NCI-H146 (cell line): ENCODE data around the gene TEP1.
"Not testable (repeated sequence)": the region's sequence is repeated elsewhere in the genome, so short reads cannot be mapped to it uniquely, and the experiment has no call there.

Source experiments
- DNase-seq: peaks from one replicate; lab custom pipeline; 2025; lab: John Stamatoyannopoulos, UW

The TEP1 gene

DNA sequence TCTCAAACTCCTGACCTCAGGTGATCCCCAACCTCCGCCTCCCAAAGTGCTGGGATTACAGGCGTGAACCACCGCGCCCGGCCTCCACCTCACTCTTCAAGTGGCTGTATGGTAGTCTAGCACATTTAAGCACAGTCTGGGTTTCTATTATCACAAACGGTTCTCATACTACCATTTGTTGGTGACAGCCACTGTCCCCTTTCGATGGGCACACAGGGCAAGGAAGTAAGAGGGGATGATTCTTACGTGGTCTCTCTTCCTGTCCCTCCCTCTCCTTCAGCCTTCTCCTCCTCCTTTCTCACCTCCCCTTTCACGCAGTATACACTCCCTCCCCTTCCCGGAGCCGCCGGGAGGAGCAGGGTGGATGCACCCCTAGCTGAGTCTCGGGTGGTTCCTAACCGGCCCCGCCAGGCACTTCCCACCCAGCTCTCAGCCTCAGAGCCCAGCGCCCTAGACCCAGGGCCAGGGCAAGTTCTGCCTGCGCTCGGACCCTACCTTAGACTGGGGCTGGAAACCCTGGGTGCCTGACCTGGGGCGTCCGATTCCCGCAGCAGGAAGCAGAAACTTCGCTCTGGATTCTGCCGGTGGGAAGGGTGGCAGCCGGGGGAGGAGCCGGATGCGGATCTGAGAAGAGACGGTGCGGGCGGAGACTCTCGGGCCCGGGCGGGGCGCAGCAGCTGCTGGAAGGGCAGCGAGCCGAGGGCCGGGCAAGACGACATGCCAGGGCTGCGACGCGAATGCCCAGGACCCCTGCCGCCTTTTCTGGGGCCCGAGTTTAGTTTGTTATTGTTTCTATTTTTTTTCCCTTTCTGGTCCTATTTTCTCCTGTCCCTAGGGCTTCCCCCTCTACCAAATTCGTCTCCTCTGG is at the start of gene TEP1:
Gene TEP1, minus strand, starts transcription at position 626 of the 868 bp plus-strand sequence. CDS start 5,062 bp downstream, outside the sequence.
- peak; percentile 84 for DNase-seq

DNA sequence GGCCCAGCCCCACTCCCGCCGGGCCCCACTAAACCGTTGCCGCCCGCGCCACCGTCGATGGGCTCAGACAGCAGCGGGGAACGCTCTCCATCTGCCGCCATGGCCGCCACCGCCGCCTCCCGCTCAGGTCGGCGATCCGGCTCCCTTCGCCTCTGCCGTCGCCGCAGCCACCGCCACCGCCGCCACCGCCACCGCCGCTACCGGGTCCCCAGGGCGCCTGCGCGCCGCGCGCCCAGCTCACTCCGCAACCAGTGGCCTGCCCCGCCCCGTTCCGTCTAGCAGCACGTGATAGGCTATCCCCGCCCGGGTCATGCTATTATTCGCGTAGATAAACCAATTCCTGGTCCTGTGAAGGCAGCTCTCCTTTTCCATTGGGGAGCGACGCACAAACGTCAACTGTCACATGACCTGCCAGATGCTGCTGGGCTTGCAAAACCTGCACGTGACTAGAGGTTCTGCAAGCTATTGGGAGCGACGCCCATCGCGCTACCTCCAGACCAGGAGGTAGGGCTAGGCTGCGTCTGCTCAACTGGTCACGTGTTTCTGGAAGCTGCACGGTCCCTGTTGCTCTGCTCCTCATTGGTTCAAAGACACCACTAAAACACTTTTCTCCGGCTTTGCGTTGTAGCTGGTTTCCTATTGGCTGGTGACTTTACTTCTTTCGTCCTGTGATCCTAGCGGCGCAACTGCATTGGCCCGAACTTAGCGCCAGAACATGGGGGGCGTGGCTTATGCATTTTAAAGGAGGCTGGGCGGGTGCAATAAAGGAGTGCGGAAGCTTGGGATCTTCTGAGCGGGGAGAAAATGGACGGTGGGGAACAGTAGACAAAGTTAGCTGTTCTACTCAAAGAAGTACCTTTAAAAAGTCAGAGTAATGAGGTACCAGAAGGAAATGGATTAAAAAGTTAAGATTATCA is 48.2 kb upstream of the TEP1 start, which contains the start of gene PIP4P1:
Gene PIP4P1, minus strand, starts transcription at position 210 of the 917 bp plus-strand sequence. Its CDS starts 109 bp downstream, at position 101.
- peak; percentile 100 for DNase-seq

GRCh38 chr14:20460458-20461224 is 47.3 kb upstream of the TEP1 start:
- peak; percentile 71 for DNase-seq

- no peak for DNase-seq
Measured at GRCh38 chr14:20458031-20458789, 44.9 kb upstream of the TEP1 start.

DNA sequence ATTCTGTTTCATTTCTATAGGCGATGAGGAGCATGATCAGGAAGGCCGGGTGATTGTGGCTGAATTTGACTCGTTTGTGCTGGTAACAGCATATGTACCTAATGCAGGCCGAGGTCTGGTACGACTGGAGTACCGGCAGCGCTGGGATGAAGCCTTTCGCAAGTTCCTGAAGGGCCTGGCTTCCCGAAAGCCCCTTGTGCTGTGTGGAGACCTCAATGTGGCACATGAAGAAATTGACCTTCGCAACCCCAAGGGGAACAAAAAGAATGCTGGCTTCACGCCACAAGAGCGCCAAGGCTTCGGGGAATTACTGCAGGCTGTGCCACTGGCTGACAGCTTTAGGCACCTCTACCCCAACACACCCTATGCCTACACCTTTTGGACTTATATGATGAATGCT is 43.7 kb upstream of the TEP1 start:
- DNase-seq: no peak

- peak; percentile 84 for DNase-seq
Measured at GRCh38 chr14:20455355-20456300, 42.3 kb upstream of the TEP1 start.

DNA sequence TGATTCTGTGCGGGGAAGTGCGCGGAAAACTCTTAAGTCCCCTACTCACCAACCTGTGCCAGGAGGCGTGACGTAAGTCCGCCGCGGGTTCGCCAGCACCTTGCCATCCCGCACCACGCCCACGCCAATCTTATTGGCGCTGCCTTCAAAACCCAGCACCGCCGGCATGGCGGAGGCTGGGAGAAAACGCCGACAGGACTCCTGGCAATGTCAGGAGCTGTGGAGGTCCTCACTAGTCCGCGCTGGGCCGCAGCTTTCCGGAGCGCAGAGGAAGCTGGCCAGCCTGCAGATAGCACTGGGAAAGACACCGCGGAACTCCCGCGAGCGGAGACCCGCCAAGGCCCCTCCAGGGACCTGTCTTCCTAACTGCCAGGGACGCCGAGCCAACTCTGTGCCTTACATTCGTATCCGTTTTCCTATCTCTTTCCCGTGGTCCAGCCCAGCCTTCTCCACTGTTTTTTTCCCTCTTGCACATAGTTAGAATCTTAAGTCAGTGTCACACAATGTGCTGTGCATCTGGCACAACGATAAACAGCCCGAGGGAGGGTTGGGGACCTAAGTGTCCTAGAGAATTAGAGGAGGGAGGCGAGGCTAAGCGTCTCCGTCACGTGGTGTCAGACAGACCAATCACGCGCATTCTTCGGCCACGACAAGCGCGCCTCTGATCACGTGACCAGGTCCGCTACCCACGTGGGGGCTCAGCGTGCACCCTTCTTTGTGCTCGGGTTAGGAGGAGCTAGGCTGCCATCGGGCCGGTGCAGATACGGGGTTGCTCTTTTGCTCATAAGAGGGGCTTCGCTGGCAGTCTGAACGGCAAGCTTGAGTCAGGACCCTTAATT is 41.4 kb upstream of the TEP1 start, which contains the start of the genes APEX1 and OSGEP:
Gene APEX1, plus strand, starts transcription at position 711 of the 839 bp plus-strand sequence. CDS start 420 bp downstream, outside the sequence.
Gene OSGEP, minus strand, starts transcription at position 297 of the 839 bp plus-strand sequence. Its CDS starts 129 bp downstream, at position 168.
- DNase-seq: peak; percentile 99

GRCh38 chr14:20452831-20453230 is 39.5 kb upstream of the TEP1 start:
- DNase-seq: not testable (repeated sequence)

DNA sequence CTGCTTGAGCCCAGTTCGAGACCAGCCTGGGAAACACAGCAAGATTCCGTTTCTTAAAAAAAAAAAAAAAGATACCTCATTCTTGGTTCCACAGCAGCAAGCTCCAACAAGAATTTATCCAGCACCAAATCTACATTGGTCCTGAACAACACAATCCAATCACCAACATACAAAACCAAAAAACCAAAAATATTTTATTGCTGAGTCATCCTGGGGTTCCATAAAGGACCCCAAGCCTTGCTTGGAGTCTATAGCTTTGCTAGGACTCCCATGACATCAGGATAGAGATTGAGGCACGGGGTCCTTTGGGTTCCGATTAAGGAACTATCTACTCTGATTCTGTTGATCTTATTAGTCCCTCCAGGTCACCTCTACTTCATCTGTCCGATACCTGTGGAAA is 33.6 kb upstream of the TEP1 start:
- no peak for DNase-seq

DNA sequence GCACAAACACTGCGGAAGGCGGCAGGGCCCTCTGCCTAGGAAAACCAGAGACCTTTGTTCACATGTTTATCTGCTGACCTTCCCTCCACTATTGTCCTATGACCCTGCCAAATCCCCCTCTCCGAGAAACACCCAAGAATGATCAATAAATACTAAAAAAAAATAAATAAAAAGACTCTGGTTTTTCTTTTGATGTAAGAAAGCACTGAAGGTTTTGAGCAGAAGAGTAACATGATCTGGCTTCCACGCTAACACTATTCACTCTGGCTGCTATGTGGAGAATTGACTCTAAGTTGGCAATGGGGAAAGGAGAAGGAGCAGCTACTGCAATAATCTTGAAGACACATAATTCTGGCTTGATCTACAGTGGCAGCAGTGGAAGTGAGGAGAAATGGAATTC is 30.3 kb upstream of the TEP1 start:
- not testable (repeated sequence) for DNase-seq

DNA sequence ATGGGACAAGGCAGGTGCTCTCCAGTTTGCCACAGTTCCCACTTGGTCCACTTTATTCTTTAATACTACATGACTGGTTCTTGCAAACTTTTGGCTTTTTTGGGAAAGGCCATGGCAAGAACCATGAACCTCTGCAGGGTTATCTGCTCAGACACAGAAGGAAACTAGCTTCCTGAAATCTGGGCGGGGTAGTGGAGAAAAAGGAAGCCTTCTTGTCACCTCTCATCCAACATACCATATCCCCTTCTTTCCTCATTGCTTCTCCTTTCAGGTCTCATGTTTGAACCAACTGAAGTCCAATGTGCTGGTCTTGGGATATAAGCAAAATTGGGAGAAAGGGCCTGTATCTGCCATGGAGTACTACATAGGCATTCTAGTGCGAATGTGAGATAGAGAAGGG is 28.2 kb upstream of the TEP1 start:
- DNase-seq: no peak

GRCh38 chr14:20440882-20441281 is 27.6 kb upstream of the TEP1 start:
- no peak for DNase-seq

DNA sequence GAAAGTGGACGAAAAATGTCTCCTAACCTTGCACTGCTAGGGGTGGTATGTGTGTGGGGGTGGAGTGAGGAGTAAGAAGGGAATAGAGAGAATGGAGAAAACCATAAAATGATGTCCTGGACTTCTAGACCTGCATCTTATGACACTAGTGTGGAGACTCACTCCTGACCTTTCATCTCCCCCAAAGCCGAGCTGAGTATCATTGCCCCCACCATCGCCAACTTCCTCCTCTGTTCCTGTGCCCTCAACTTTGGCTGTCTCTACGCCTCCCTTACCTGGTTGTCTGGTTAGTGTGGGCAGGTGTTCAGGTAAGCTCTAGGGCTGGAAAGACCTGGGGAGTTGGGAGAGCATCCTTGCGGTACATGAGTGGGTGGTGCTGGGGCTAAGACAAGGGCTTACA is 27.2 kb upstream of the TEP1 start:
- no peak for DNase-seq

DNA sequence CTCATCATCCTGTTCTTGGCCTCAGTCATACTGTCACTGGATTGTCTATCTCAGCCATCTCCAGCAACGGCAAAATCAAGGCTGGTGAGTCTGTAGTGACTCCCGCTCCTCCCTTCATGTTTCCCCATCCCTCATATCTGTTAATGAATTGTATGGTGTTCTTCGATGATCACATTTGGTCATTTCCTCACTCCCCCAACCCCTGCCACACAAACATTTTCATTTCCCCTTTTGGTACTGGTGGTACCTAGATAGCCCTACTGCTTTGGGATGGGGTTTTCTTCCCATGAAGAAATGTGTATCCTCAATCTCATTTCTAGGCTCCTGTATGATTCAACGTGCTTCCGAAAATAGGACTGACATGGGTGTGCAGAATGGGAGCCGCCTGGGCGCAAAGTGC is 25.4 kb upstream of the TEP1 start:
- DNase-seq: no peak

DNA sequence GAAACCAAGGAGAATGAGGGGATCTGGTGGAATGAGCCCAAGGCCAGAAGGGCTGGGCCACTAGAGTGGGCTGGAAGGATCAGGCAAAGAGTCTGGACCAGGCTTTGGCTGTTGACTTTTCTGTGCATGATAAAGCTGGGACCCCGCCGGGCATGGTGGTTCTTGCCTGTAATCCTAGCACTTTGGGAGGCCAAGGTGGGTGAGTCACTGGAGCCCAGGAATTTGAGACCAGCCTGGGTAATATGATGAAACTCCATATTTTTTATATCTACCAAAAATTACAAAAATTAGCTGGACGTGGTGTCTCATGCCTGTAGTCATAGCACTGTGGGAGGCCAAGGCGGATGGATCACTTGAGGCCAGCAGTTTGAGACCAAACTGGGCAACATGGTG is 23.1 kb upstream of the TEP1 start:
- no peak for DNase-seq

DNA sequence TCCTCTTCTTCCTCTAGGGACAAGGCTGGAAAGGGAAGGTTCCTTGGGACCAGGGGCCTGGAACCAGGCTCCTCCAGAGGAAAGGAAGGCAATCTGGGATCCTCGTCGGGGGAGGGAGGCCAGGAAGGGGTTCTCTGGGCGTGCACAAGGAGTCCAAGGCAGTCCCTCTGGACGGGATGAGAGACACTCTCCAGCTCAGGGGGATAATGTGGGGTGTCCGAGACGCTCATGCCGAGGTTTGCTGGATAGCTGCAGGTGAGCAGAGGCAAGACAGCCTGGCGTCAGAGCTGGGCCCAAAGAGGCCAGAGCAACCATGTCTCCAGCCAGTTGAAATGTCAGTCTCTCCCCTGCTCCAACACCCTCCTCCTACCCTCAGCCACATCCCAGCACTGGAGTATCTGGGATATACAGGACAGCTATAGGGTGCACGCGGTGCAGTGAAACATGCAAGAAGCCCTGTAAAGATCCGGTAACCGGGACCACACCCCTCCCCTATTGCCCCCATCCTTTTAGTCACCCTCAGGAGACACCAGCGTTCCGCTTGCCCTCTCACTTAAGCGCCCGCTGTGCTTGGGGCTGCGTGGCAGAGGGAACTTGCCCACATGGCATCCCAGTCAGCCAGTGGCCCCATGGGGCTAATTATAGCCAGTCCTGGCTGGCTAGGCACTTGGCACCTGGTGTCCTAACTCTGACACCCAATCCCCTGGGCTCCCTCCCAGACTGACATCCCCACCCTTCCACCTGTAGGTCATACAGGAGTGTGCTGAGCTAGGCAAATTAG is 22.5 kb upstream of the TEP1 start, which contains the start of gene KLHL33:
Gene KLHL33, minus strand, starts transcription at position 585 of the 781 bp plus-strand sequence. Its CDS starts 355 bp downstream, at position 230.
- DNase-seq: no peak

DNA sequence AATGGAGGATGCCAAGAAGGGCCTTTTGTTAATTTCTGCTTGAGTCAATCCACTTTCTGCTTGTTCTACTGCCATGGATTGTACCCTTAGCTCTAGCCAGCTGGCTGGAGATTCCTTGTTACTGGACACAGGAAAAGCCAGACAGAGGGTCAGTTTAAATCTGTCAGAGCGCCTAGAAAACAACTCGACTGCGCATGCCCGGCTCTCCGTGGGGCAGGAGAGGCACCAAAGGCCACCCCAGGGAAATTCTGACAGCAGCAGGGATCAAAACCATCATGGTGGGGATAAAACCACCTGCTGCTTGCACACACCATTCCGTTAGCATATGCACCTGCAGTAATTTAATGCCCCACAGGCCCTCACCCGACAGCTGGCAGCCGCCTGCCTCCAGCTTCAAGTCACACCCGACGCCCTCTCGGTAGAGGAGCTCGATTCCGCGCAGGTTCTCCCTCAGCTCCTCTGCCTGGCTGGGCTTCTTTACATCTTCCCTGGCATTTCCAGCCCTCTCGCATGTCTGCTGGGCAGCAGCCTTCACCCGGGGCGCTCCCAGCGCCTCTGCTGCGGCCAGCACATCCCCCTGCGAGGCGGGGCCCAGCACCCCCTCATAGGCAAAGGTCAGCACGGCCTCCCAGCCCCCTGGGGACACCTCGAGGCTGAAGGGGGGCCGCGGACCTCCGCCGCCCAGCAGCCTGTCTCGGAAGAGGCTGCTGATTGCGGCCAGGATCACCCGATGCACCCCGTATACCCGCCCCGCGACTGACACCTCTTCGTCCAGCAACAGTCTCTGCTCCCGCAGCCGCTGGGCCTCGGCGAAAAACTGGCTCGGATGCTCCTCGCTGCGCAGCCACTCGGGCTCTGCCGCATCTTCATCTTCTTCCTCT is 21.6 kb upstream of the TEP1 start:
- peak; percentile 65 for DNase-seq
